Neuronal stem cell (in vitro differentiated cells): ENCODE results near the gene PARD3B.

Source experiments
- DNase-seq: peaks from one replicate; pipeline ENCODE4 v3.0.0-alpha.2; 2013; ENCODE audit warnings: low spot score
- H2AFZ ChIP-seq: one replicate; pipeline ENCODE4 v1.6.1; 2013; ENCODE audit warnings: mild to moderate bottlenecking, low read length, inconsistent platforms
- H2AK5ac ChIP-seq: 2 replicates; pipeline ENCODE4 v1.6.1; 2013; ENCODE audit warnings: low read depth, mild to moderate bottlenecking, inconsistent platforms, low read length, moderate library complexity, mixed read lengths
- H2BK120ac ChIP-seq: 2 replicates; pipeline ENCODE4 v1.6.1; 2013; ENCODE audit warnings: low read depth, mild to moderate bottlenecking, inconsistent platforms, low read length, moderate library complexity, mixed read lengths
- H2BK12ac ChIP-seq: one replicate; pipeline ENCODE4 v1.6.1; 2013; ENCODE audit warnings: low read length, inconsistent platforms
- H2BK15ac ChIP-seq: 2 replicates; pipeline ENCODE4 v1.6.1; 2013; ENCODE audit warnings: mild to moderate bottlenecking, low read length, inconsistent platforms, mixed read lengths
- H2BK5ac ChIP-seq: one replicate; pipeline ENCODE4 v1.6.1; 2013; ENCODE audit warnings: inconsistent platforms, mild to moderate bottlenecking, low read length, moderate library complexity
- H3K14ac ChIP-seq: one replicate; pipeline ENCODE4 v1.6.1; 2013; ENCODE audit warnings: low read length, inconsistent platforms
- H3K18ac ChIP-seq: 2 replicates; pipeline ENCODE4 v1.6.1; 2013; ENCODE audit warnings: low read length, inconsistent platforms
- H3K23ac ChIP-seq: 2 replicates; pipeline ENCODE4 v1.6.1; 2013; ENCODE audit warnings: low read depth, mild to moderate bottlenecking, mixed read lengths, low read length, inconsistent platforms; ENCODE audit not compliant: poor library complexity
- H3K27ac ChIP-seq: replicated peaks from 3 replicates; pipeline ENCODE4 v1.5.1; 2013; ENCODE audit warnings: low read length, inconsistent platforms
- H3K27me3 ChIP-seq, 3 experiments: 2 replicates each; pipeline ENCODE4 v1.6.1; 2013; ENCODE audit warnings: low read length in 3 of 3, mild to moderate bottlenecking in 2 of 3, inconsistent platforms in 1 of 3, low read depth in 1 of 3, mixed read lengths in 1 of 3, moderate library complexity in 1 of 3; ENCODE audit not compliant: control insufficient read depth in 3 of 3, insufficient read depth in 3 of 3
- H3K36me3 ChIP-seq, 2 donors: replicated peaks in 1 of 2; 2 replicates each; pipeline ENCODE4 v1.6.1; 2013; ENCODE audit warnings: low read length in 2 of 2; ENCODE audit not compliant: control insufficient read depth in 2 of 2, insufficient read depth in 2 of 2
- H3K4ac ChIP-seq: 2 replicates; pipeline ENCODE4 v1.6.1; 2013; ENCODE audit warnings: inconsistent platforms, mild to moderate bottlenecking, low read length, moderate library complexity
- H3K4me1 ChIP-seq, 2 donors: 1 replicate in 1 of 2; 2 replicates in 1 of 2; pipeline ENCODE4 v1.6.1; 2013; ENCODE audit warnings: low read length in 2 of 2, low read depth in 1 of 2; ENCODE audit not compliant: control insufficient read depth in 2 of 2, insufficient read depth in 1 of 2
- H3K4me2 ChIP-seq: one replicate; pipeline ENCODE4 v1.6.1; 2013; ENCODE audit warnings: mild to moderate bottlenecking, low read length, inconsistent platforms; ENCODE audit not compliant: insufficient read depth, poor library complexity, severe bottlenecking
- H3K4me3 ChIP-seq, 2 donors: 2 replicates each; pipeline ENCODE4 v1.5.1; 2013; ENCODE audit warnings: low read length in 2 of 2, mild to moderate bottlenecking in 2 of 2, inconsistent platforms in 1 of 2, moderate library complexity in 1 of 2
- H3K79me1 ChIP-seq: one replicate; pipeline ENCODE4 v1.6.1; 2013; ENCODE audit warnings: low read depth, mild to moderate bottlenecking, inconsistent platforms, low read length, moderate library complexity
- H3K9ac ChIP-seq: one replicate; pipeline ENCODE4 v1.6.1; 2013; ENCODE audit warnings: mild to moderate bottlenecking, low read depth, low read length, inconsistent platforms; ENCODE audit not compliant: poor library complexity
- H3K9me3 ChIP-seq, 2 donors: replicated peaks in 1 of 2; 2 replicates each; pipeline versions ENCODE3 to v1.6.1; 2013; ENCODE audit warnings: low read length in 2 of 2, mild to moderate bottlenecking in 2 of 2, inconsistent platforms in 1 of 2, low read depth in 1 of 2, mixed read lengths in 1 of 2, moderate library complexity in 1 of 2; ENCODE audit not compliant: control insufficient read depth in 2 of 2, insufficient read depth in 1 of 2
- H4K8ac ChIP-seq: one replicate; pipeline ENCODE4 v1.6.1; 2013; ENCODE audit warnings: low read depth, mild to moderate bottlenecking, inconsistent platforms, low read length, moderate library complexity
- H4K91ac ChIP-seq: one replicate; pipeline ENCODE4 v1.6.1; 2013; ENCODE audit warnings: low read length, low read depth, mild to moderate bottlenecking, inconsistent platforms; ENCODE audit not compliant: poor library complexity
- WGBS, 2 donors: extraction: QIAGEN DNeasy Blood & Tissue Kit; methylation state at CpG; one replicate each; pipeline ENCODE4 v1.1.7; 2013; ENCODE audit warnings: missing lambda C conversion rate in 2 of 2, mixed read lengths in 1 of 2; ENCODE audit not compliant: insufficient read length in 2 of 2, insufficient replicate concordance in 1 of 2; ENCODE audit errors: extremely low coverage in 2 of 2; 5-methylcytosine and 5-hydroxymethylcytosine counted together

PARD3B gene

GRCh38 chr2:204705243-204705932, 160.1 kb downstream of the PARD3B start:
- H2AK5ac ChIP-seq: no peak overlapping the region
- H3K4me1 ChIP-seq: peaks cover 0 to 5% of the 10 kb centered on the region in 2 donors
- no peak overlapping the region for H2BK5ac ChIP-seq
- no peaks in the 10 kb centered on the region for H3K79me1 ChIP-seq
- no CpG with 5 or more reads among the region's 4 CpGs for WGBS, 2 donors
- no peak overlapping the region for H3K9ac ChIP-seq
- H2AFZ ChIP-seq: no peak overlapping the region
- no peak overlapping the region for H3K27ac ChIP-seq
- no peaks in the 10 kb centered on the region for H3K9me3 ChIP-seq
- no peak overlapping the region for H4K91ac ChIP-seq
- no peak overlapping the region for H3K23ac ChIP-seq
- H3K4me2 ChIP-seq: no peak overlapping the region
- no peak overlapping the region for H3K18ac ChIP-seq
- no peak overlapping the region for H2BK120ac ChIP-seq
- no peak overlapping the region for H3K4me3 ChIP-seq
- H3K4ac ChIP-seq: no peak overlapping the region
- H2BK12ac ChIP-seq: no peak overlapping the region
- no peak overlapping the region for H2BK15ac ChIP-seq
- no peak overlapping the region for H4K8ac ChIP-seq
- no peak for DNase-seq
- H3K36me3 ChIP-seq: no peaks in the 10 kb centered on the region
- H3K14ac ChIP-seq: no peak overlapping the region
- H3K27me3 ChIP-seq: no peaks in the 10 kb centered on the region

- H4K8ac ChIP-seq: no peak overlapping the region
- H3K27me3 ChIP-seq: no peaks in the 10 kb centered on the region
- H3K79me1 ChIP-seq: no peaks in the 10 kb centered on the region
- H2AK5ac ChIP-seq: no peak overlapping the region
- H3K9ac ChIP-seq: no peak overlapping the region
- H3K27ac ChIP-seq: no peak overlapping the region
- H3K18ac ChIP-seq: no peak overlapping the region
- DNase-seq: no peak
- H2BK12ac ChIP-seq: no peak overlapping the region
- H3K4ac ChIP-seq: no peak overlapping the region
- no peak overlapping the region for H2BK120ac ChIP-seq
- H4K91ac ChIP-seq: no peak overlapping the region
- no peak overlapping the region for H3K4me2 ChIP-seq
- H3K9me3 ChIP-seq: no peaks in the 10 kb centered on the region
- H3K23ac ChIP-seq: no peak overlapping the region
- WGBS, 2 donors: no CpG with 5 or more reads among the region's 2 CpGs
- H2BK15ac ChIP-seq: no peak overlapping the region
- H3K36me3 ChIP-seq: no peaks in the 10 kb centered on the region
- H3K14ac ChIP-seq: no peak overlapping the region
- H2BK5ac ChIP-seq: no peak overlapping the region
- no peak overlapping the region for H2AFZ ChIP-seq
- H3K4me1 ChIP-seq: peaks cover 0 to 5% of the 10 kb centered on the region in 2 donors
- H3K4me3 ChIP-seq: no peak overlapping the region
These were observed 161.7 kb downstream of the PARD3B start for GRCh38 chr2:204706939-204707338.

GRCh38 chr2:204713211-204713610, 167.9 kb downstream of the PARD3B start:
- peaks cover 0 to 6% of the 10 kb centered on the region in 2 donors for H3K9me3 ChIP-seq

GRCh38 chr2:204715361-204715760, 170.1 kb downstream of the PARD3B start:
- H3K4ac ChIP-seq: no peak overlapping the region
- H3K9ac ChIP-seq: no peak overlapping the region
- H3K79me1 ChIP-seq: no peaks in the 10 kb centered on the region
- H2BK5ac ChIP-seq: no peak overlapping the region
- H4K91ac ChIP-seq: no peak overlapping the region
- H2AK5ac ChIP-seq: no peak overlapping the region
- no peak overlapping the region for H3K27ac ChIP-seq
- no peaks in the 10 kb centered on the region for H3K4me1 ChIP-seq
- no peaks in the 10 kb centered on the region for H3K27me3 ChIP-seq
- H3K14ac ChIP-seq: no peak overlapping the region
- no peak overlapping the region for H3K18ac ChIP-seq
- H3K4me3 ChIP-seq: no peak overlapping the region
- no peak for DNase-seq
- H3K23ac ChIP-seq: no peak overlapping the region
- no peak overlapping the region for H3K4me2 ChIP-seq
- peaks cover 0 to 6% of the 10 kb centered on the region in 2 donors for H3K9me3 ChIP-seq
- no peak overlapping the region for H2BK12ac ChIP-seq
- no peak overlapping the region for H2AFZ ChIP-seq
- no peaks in the 10 kb centered on the region for H3K36me3 ChIP-seq
- no CpG with 5 or more reads among the region's 2 CpGs for WGBS, 2 donors
- H2BK120ac ChIP-seq: no peak overlapping the region
- no peak overlapping the region for H4K8ac ChIP-seq
- no peak overlapping the region for H2BK15ac ChIP-seq

More at GRCh38 chr2:204713211-204713610, 167.9 kb downstream of the PARD3B start:
- H3K4me3 ChIP-seq: no peak overlapping the region
- no peak for DNase-seq
- H2BK12ac ChIP-seq: no peak overlapping the region
- no peak overlapping the region for H3K4me2 ChIP-seq
- H4K91ac ChIP-seq: no peak overlapping the region
- no peak overlapping the region for H3K4ac ChIP-seq
- H3K4me1 ChIP-seq: no peaks in the 10 kb centered on the region
- WGBS, 2 donors: no CpG with 5 or more reads among the region's 5 CpGs
- no peak overlapping the region for H2BK15ac ChIP-seq
- no peak overlapping the region for H3K9ac ChIP-seq
- H3K36me3 ChIP-seq: no peaks in the 10 kb centered on the region
- no peak overlapping the region for H2AK5ac ChIP-seq
- no peak overlapping the region for H2BK5ac ChIP-seq
- H4K8ac ChIP-seq: no peak overlapping the region
- no peak overlapping the region for H3K27ac ChIP-seq
- no peaks in the 10 kb centered on the region for H3K27me3 ChIP-seq
- no peak overlapping the region for H3K14ac ChIP-seq
- H2AFZ ChIP-seq: no peak overlapping the region
- no peak overlapping the region for H3K18ac ChIP-seq
- no peaks in the 10 kb centered on the region for H3K79me1 ChIP-seq
- H2BK120ac ChIP-seq: no peak overlapping the region
- H3K23ac ChIP-seq: no peak overlapping the region
